GM19395 (cell line): ENCODE measurements around the gene ZRANB1.
A peak's percentile ranks its signal among the peaks of the same experiment; 100 is the strongest.

ENCODE experiments used
- ATAC-seq: cut with Tn5 transposase; IDR thresholded peaks from one replicate; pipeline ENCODE4 v1.9.1; 2021; ENCODE audit warnings: mild to moderate bottlenecking, moderate library complexity; ENCODE audit not compliant: unreplicated experiment

Gene ZRANB1

DNA sequence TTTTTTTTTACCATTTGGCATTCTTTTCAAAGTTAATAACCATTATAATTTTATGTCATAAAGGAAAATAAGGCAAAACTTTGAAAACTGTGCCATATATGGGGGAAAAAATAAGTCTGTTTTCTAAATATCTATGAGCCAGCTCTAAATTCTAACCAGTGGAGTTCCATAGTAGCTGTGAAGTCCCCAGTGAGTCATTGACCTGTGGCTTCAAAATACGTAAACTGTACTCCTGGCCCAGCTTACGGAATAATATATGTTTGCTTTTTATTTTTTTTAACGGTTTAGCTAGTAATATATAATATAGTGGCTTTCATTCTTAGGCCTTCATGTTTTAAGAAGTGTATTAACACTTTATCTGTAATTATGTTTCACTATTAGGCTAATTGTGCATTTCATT is 20.5 kb downstream of the ZRANB1 start:
- ATAC-seq: no peak

DNA sequence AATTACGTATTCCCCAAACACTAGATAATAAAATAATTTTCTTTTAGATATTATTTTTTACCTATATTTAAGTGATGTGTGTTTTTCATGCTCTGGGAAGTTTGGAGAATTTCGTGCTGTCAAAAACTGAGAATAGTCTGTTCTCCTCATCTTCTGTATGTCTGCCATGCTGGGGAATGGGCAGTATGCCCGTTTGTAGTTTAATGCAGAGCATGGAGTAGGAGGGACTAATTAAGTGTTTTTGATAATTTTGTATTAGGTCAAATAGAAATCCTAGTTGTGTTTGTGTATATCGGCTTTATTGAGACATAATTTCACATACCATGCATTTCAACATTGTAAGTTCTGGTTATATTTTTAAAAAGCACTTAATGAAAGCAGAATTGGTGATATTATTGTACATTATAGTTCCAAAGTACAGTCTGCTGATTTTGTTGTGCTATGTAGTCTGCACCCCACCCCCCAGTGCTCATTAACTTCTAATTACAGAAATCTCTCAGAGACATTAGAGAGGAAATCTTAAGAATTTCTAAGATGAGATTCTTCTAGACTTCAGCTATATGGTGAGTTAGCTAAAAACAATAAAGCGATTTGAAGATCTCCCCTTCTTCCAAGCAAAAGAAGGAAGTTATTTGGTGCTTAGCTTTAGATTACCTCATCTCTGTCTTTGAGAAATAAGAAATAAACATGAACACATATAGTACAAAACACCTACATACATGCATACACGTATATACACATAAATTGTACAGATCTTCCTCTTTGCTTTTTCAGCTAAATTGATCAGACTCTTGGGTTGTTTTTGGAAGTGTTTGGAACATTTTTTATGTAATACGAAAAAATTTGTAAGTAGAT is 22.2 kb downstream of the ZRANB1 start:
- ATAC-seq: no peak

DNA sequence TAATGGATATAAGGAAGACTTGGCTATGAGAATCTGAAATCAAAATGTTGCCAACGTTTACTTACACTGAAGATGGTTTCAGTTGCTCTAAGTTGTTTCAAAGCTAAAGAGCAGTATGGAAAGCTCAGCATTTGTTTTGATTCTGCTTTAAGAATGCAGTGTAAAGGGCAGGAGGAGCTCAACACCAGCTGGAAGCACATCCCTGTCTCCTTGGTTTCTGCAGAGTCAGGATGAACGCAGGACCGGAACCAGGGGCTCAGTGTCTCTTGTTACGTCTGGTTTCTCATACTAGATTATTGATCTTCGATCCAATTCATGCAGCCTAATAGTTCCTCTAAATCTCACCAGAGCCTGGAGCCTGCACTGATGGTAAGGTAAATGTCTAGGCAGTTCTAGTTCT is 24.1 kb downstream of the ZRANB1 start:
- no peak for ATAC-seq

DNA sequence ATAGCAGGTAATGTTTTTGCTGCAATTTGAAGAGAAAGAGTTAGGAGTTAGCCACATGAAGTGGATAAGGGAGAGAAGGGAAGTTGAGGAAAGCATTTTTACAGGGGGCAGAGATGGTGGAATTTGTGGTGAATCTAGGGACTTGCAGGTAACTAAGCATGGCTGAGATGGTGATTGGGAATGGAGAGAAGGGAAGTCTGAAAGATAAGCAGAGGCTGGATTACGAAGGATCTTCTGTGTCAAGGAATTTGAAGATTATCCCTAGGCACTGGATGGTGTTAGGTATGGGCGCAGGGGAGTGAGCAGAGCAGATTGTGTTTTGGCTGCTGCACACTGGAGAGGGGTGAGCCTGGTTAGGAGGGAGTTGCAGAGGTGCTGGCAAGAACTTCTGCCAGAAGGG is 25.3 kb downstream of the ZRANB1 start:
- no peak for ATAC-seq

DNA sequence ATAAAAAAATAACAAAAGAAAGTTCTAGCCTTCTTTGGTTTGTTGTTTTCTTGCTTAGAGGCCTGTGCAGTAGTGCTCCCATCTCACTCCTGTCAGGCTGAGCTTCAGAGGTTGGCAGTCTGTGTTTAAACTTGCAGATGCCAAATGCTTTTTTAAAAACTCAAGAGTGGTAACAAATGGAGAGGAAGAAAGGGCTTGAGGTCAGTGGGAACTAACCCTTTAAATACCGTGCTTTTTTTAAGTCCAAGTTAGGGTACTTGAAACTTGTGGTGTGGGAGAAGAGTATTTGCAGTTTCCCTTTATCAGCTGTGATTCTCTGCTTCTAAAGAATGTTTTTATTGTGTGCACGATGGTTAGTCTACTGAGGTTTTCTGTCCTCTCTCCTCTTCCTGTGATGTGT is 29.4 kb downstream of the ZRANB1 start:
- ATAC-seq: peak; percentile 57

DNA sequence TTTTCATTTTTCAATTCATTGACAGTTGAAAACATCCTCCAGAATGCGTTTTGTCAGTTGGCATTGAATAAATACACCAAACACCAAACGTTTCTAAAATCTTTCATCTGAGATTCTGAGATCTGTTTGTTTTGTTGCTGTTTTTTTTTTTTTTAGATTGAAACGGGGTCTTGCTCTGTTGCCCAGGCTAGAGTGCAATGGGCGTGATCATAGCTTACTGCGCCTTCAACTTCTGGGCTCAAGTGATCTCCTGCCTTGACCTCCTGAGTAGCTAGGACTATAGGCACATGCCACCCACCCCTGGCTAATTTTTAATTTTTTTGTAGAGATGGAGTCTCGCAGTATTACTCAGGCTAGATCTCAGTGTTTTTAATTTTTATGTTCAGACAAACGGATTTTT is 30.7 kb downstream of the ZRANB1 start:
- no peak for ATAC-seq

DNA sequence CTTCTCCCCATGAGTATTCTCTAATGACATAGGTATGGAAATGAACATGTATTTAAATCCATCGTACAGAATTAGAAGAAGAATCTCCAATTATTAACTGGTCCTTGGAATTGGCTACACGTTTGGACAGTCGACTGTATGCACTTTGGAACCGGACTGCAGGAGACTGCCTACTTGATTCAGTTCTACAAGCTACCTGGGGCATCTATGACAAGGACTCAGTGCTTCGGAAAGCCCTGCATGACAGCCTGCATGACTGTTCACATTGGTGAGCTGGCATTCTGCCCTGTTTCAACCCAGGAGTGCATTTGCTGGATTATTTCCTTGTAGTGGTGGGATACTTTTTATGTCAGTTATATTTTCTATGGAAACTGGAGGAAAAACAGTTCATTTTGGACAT is 32.2 kb downstream of the ZRANB1 start:
- no peak for ATAC-seq

DNA sequence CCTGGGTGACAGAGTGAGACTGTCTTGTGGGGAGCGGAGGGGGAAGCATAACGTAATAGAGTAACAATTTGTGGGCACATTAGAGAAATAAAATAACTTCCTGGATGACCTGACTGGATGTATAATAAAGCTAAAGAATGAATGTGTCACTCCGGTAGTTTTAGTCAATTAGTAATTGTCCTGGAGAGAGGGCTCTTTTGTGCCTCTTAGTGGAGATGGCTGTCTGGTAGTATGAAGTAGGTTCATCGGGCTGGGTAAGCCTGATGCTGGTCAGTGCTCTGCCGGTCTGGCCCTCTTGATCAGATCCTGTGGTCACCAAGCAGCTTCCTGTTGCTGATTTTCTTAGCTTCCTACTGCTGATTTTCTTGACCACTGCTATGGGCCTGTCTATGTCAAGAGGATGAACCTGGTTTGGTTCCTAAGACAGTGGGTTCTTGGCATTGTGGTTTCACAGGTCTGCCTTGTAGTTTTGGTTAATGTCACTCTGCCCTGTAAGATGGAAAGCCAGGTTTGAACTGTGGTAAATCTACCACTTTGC is 34.1 kb downstream of the ZRANB1 start:
- ATAC-seq: peak; percentile 74

DNA sequence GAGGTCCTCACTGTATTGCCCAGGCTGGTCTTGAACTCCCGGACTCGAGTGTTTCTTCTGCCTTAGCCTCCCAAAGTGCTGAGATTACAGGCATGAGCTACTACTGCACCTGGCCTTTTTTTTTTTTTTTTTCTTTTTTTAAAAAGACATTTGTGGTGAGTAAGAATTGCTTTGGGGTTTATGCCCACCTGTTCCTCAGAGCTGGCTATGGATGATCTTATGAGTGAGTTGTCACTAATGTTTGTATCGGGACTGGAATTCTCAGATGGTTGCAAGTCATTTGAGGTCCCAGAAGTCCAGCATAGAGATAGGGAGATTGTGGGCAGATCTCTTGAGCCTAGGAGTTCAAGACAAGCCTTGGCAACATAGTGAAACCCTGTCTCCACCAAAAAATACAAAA is 35.2 kb downstream of the ZRANB1 start:
- ATAC-seq: no peak

DNA sequence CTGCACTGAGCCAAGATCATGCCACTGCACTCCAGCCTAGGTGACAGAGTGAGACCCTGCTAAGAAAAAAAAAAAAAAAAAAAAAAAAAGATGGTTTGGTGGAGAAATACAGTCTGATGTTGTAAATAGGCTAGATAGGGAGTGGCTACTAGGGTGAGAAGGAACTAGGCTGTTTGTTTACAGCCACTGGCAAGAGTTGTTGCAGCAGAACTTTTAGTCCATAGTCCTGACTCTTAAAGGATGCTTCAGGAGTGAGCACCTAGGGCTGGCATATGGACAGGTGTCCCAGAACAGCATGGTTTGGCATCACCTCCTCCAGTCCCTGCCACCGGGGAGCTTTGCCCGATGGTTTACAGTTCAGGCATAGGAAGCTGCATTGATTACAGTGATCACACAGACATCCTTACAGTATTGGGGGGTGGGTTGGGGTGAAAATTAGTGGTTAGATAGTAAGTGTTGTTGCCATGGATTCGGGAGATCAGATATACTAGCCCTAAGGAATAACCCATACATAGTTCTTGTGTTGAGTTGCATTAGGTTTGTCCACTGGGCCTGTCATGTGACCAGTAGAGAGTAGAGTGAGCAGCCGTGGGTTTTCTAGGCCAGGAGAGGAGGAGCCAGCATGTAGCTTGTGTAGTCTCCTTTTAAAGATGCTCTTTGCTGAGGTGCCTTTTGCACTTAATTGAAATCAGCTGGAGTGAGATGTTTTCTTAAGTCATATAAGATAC is 35.9 kb downstream of the ZRANB1 start:
- ATAC-seq: no peak

DNA sequence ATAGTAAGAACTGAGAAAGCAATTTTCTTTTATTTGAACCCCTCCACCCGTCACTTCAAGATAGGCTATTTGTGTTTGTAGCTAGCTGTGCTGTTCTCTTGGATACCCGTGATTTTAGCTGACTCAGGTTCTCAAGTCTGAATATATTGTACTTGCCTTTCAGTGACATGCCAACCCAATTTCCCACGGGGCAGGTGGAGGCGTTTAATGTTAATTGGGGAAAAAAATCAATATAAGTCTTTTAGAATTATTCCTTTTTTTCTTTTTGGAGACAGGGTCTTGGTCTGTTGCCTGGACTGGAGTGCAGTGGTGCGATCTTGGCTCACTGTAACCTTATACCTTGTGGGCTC is 36.4 kb downstream of the ZRANB1 start:
- no peak for ATAC-seq

DNA sequence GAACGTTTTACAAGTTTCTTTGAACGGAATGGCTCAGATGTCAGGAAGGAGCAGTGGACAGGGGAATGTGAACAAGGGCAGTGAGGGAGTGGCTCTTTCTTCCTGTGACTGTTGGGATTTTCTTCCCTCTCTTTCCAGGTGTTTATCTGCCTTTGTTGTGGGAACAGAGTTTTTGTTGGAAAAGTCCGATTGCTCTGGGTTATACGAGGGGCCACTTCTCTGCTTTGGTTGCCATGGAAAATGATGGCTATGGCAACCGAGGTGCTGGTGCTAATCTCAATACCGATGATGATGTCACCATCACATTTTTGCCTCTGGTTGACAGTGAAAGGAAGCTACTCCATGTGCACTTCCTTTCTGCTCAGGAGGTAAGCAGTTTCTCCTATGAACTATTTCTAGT is 41.4 kb downstream of the ZRANB1 start:
- ATAC-seq: no peak

DNA sequence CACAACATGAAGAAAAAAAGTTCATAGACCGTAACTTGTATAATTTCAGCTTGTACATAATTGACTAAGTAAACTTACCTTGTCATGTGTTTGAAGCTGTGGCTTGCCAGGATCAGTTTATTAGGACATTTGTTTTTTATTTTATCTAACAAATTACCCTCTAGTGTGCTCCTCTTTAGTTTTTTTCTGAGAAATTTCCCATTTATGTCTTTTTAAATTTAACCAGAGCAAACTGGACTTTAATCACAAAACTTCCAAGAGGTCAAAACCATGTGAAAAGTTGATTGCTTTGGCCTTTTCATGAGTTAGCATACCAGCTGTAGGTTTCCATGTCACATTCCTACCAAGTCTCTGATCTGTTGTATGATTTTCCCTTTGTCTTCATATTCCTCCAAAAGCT is 42.5 kb downstream of the ZRANB1 start:
- no peak for ATAC-seq

DNA sequence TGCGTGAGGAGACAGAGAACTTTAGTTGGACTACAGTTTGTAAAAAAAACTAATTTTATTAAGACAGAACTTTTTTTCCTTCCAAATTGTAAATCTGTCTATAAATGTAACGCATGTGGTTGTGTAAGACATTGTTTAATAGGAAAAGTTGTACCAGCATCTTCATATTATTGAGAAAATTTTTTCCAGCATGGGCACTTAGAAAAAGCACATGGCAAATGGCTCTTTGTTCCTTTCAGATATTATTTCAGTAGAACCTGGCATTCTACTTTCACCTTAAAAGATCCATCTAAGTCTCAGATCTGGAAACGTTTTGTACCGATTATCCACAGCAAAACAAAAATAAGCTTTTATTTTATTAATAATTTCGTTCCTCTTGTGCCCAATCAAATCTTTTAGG is 43.2 kb downstream of the ZRANB1 start:
- ATAC-seq: no peak

DNA sequence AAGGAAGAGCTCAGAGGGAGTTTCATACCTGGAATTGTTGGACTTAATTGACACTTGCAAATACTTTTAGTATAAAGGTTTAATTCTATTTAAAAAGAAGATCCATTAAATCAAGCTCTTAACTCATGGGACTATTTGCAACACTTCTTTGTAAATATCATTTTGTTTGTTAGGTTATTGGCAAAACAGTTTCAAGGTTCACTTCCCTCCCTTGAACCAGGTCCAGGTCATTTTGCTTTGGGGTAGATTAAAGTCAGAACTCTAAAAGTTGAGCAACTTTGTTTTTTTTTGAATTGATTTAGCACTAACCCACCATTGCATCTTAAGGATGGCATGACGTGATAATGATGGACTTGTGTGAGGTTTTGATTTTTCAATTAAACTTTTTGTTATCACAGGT is 45.9 kb downstream of the ZRANB1 start:
- ATAC-seq: no peak

DNA sequence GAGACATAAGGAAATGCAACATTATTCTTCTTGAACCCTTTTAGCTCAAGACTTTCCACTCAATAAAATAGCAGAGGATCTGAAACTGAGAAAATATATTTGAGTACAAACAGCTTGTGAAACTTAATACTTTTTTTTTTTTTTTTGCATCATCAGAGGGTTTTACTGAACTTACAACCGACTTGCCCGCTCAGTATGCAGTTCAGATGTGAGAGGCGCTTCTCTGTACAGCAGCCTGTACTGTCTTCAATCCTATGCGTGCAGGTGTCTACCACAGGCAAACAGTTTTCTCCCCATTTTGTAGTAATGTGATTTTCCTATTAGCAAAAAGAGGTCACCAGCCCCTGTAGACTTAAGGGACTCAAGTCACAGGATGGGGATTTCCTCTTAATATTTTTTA is 46.8 kb downstream of the ZRANB1 start:
- ATAC-seq: peak; percentile 51

DNA sequence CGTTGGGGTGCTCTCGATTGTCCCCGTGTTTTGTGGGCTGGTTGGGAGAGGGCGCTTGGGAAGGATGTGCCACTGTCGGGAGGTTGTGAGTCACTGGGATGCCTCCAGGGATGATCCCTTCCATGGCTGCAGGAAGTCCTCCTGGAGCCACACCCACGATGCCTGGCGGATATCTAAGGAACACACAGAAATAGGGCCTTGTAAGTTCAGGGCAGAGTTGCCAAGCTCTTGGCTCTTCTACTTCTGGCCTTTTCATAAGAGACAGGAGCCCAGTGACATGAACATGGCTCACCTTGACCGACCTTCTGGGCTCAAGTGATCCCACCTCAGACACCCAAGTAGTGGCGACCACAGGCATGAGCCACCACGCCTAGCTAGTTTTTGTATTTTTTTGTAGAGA is 47.6 kb downstream of the ZRANB1 start:
- no peak for ATAC-seq

DNA sequence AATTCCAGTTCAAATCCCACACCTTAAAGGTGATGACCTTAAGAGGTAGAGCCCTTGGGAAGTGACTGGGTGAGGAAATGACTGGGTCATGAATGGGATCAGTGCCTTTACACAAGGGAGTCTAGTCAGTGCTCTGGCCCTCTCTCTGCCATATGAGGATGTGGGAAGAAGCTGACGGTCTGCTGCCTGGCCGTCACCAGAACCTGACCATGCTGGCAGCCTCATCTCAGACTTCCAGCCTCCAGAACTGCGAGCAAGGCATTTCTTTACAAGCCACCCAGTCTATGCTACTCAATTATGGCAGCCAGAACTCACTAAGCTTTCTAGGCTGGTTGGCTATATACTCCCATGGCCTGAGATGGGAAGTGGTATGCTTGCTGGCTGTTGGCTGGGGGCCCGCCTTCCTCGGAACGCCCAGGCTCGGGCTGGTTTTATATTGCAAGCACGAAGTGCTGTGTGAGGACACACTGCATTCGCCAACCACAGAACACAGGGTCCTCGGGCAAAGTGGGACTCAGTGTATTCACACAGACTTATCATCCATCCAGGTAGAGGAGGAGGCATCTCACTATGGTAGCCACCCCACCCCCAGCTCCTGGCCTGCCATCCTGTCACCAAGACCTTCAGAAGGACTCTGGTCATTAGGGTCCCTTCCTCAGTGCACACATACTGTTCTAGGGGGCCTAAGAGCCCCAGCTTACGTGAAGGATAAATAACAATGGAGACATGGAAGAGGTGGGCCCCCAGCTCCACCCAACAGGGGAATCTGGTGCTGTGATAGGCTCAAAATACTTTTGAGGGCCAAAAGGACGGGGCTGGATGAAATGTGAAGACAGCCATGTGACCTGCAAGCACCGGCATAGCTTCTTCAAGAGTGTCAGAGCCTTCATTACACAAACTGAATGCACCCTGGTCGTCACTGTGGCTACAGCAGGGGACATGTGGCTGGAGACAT is 49.0 kb downstream of the ZRANB1 start:
- no peak for ATAC-seq

DNA sequence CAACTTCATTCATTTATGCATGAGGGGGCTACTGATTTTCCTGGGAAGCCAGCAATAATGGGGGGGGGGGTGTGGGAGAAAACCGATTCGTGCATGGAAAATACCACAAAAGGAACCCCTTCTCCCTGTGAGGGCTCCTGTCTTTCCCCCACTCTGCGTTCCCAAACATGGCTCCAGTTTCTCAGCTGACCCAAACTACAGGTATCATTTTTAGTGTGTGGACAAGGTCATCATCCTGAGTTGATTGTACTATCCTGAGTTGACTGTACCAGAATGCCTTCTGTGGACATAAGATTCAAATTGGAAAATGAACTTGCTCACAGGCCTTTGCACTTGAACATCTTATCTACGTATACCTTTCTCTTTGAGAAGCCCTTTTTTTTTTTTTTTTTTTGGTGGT is 49.9 kb downstream of the ZRANB1 start:
- ATAC-seq: no peak

DNA sequence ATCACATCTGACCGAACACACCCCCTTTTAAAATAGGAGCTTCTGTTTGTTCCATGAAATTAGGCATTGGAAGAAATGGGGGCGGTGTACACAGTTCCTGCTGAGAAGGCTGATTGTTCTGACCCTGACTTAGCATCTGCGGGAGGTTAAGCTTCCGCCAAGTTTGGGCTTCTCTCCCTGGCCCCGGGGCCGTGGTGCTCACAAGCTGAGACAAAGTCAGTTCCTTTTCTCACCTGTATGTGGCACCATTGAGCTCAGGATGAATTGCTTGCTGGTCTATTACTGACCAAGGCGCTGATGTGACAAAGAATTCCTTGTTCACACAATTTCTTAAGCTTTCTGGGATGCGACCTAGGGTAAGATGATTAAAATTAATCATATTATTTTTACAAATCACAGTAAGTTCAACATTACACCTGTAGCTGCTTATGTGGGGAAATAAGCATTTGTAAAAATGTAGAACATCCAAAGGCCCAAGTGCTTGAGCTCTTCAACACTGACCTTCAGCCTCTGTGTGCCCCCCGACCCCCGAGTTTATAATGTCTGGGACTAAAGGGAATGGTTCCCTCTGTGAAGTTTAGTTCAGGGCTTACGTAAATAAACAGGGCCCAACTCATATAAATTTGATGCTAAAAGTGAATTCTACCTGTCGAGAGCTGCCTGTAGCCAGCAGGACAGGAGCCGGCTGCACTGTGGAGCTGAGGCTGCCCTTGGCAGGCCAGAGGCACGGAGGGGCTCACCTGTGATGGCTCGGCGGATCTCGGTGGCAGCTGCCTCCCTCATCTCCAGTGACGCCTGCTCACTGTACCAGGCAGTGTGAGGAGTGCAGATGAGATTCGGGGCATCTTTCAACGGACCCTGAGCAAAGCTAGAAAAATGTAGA is 50.8 kb downstream of the ZRANB1 start:
- ATAC-seq: no peak
